Left kidney (tissue), 2 donors: ENCODE results near the gene FBP2. TPM values are rescaled to one million over a fixed set of nuclear protein-coding genes. Genes with fewer than 3 reads are reported as not detected.
"Not testable (repeated sequence)": the region's sequence is repeated elsewhere in the genome, so short reads cannot be mapped to it uniquely, and the experiment has no call there.

Experiments used
- DNase-seq: peaks from one replicate; pipeline ENCODE4 v3.0.0-alpha.2; 2013
- polyA plus RNA-seq: library from polyadenylated mRNA; unstranded; fragments of 120-200 nt; gene quantifications from one replicate; pipeline ENCODE4 v1.2.1, GENCODE V29; 2013; ENCODE audit not compliant: insufficient read length

The FBP2 gene
- polyA plus RNA-seq, 1 donor = 0.10 TPM

DNA sequence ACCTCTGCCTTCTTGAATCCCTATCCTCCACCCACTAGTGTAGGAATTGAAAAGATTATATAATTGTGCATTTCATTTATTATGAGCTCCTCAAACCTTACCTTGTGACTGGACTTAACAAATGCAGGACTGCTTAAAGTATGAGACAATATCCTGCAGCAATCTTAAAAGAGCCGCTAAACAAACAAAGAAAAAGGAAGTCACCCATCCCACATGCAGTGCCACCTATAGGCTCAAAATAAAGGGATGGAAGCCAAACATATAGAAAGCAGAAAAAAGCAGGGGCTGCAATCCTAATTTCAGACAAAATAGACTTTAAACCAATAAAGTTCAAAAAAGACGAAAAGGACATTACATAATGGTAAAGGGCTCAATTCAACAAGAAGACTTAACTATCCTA, 30.1 kb downstream of the FBP2 start:
- DNase-seq = no peak

- DNase-seq = no peak
Measured at GRCh38 chr9:94560237-94560636, 33.4 kb downstream of the FBP2 start.

- no peak for DNase-seq
Measured at GRCh38 chr9:94557376-94557775, 36.2 kb downstream of the FBP2 start.

DNA sequence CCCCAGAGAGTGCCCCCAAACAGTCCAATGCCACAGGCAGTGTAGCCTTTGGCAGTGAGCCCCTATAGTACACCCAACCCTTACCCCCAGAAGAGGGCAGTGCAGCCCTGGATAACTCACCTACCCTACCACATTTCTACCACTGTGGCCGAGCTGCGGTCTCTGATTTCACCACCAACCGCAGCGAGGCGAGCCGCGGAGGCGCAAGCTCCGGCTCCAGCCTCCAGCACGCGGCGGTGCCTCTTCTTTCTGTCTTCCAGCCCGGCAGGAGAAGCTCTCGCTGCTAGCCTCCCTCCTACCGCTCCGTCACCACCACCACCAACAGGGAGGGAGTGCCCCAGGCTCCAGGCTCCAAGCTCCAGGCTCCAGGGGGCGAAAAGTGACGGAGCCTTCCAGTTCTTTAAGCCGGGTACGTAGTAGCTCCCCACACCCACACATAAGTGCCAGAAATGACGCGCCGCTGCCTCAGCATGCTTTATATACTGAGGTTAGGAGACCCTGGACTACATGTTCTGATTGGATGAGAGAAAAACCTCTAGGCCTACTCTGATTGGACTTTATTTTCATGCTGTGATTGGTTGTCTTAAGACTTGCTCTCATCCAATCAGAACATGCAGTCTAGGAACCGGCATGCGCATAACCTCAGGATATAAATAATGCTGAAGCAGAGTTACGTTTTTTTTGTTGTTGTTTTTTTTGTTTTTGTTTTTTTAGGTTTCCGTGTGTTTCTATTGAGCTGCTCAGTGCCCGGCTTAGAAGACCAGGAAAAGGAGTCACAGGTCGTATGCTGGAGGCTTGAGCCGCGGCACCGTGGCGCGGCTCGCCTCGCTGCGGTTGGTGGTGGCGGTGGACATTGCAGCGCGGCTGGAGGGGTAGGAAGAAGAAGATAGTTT, 38.9 kb downstream of the FBP2 start, which contains the start of gene PCAT7:
Gene PCAT7 (plus strand): TSS at position 645 of the 893 bp plus-strand sequence.
- no peak for DNase-seq

DNA sequence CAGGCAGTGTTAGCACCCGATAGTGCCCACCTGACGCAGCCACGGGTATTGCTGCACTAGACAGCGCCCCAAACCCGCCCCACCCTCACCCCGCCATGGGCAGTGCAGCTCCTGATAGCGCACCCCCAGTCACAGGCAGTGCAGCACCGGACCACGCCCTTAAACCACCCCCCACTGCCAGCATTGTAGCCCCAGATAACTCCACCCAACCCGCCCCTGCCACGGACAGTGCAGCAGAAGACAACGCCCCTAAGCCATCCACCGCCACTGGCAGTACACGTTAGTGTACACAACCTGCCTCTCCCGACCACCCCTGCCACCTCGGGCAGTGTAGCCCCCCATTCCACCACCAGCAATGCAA, 39.6 kb downstream of the FBP2 start:
- no peak for DNase-seq

GRCh38 chr9:94553029-94553938, 40.3 kb downstream of the FBP2 start:
- DNase-seq = no peak

DNA sequence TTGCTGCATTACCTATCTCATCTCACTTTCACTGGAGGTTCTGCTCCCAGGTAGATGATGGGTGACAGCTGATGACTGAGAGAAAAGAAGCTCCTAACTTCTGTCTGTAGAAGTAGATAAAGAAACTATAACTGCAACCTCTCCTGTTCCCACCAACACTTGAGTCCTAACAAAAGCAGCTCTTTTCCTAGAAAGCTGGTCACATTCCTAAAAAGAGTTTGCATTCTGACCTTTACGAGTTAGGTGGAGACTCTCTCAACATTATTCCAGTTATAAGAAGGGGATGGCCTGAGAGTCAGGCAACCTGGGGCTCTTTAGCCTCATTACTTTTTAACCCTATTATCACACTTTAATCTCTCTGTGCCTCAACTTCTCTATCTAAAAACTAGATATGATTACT, 47.7 kb downstream of the FBP2 start:
- no peak for DNase-seq

DNA sequence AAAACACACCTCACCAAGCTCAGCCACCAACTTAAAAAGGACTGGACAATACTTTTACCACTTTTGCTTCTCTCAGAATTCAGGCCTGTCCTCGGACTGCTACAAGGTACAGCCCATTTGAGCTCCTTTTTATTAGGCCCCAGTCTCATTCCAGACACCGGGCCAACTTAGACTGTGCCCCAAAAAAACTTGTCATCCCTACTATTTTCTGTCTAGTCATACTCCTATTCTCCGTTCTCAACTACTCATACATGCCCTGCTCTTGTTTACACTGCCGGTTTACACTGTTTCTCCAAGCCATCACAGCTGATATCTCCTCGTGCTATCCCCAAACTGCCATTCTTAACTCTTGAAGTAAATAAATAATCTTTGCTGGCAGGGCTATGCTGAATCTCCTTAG, 49.3 kb downstream of the FBP2 start:
- DNase-seq = not testable (repeated sequence)

GRCh38 chr9:94538908-94539307, 54.7 kb downstream of the FBP2 start:
- no peak for DNase-seq

DNA sequence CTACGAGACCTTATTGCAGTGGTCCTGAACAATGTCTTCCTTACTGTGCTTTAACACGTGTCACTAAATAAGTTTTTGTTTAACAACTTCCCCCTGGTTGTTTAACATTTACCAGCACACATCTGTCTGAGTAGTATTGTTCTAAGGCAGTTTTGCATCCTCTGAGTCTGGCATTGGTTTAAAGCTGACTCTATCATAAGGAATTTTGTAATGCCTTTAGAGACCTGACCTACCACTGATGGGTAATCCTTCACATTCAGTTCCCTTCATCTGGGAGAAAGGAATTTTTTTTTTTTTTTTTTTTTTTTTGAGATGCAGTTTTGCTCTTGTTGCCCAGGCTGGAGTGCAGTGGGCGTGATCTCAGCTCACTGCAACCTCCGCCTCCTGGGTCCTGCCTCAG, 58.7 kb downstream of the FBP2 start:
- no peak for DNase-seq

- no peak for DNase-seq
Measured at GRCh38 chr9:94533601-94534000, 60.0 kb downstream of the FBP2 start.

DNA sequence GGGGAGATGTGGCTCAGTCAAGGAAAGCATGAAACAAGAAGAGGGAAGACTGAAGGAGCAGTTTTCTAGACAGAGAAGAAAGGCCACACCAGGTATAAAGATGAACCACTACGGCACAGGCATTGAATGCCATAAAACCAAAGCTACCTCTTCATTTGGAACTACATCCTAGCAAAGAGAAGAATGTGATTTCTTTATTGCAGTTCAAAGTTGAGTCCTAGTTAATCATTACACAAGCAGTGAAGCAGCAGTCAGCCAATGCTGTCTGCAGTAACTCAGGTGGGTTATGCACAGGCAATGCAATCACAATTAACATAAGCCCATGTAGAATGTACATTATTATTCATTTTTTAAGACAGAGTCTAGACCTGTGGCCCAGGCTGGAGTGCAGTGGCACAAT, 60.5 kb downstream of the FBP2 start:
- peak; percentile 42 for DNase-seq

DNA sequence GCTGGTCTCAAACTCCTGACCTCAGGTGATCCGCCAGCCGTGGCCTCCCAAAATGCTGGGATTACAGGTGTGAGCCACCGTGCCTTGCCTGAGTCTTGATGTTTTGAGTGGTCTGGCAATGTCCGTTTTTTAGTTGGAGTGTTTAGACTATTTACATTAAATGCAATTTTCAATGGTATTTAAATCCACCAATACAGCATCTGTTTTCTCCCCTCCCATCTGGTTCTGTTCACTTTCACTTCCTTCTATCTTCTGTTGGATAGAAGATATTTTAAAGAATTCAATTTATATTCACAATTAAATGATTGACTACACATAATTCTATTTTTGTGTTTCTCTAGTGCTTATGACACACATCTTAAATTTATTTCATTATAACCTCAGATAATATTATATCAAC, 64.7 kb downstream of the FBP2 start:
- DNase-seq = no peak

DNA sequence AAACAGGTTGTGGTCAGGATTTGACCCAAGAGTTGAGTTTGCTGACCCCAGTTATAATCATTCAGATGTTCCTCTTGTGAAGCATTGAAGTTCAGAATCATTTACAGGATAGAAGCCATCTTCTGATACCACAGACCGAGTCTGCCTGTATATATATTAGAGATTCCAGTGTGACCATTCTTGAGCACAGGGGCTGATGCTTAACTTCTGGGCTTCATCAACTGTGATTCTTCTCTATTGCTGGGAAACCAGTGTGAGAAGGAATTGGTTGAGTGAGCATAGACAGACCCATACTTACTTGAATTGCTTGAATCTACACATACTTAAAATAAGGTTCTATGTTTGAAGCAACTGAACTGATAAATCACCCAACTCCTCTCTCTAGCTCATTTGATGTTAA, 66.7 kb downstream of the FBP2 start:
- no peak for DNase-seq

DNA sequence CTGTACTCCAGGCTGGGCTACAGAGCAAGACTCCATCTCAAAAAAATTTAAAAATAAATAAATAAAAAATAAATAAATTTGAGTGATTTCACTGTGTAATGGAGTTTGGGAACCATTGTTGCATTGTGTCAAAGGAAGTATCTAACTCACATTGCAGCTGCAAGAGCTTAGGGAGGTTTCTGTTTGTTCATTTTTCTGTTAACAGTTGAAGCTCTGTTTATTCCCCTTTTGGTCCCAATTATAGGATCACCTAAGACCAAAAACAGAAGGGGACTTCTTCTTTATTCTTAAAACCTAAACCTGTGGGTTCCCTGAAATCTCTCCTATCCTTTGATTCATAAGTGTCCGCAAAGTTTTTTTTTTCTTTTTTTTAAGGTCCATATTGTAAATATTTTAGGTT, 67.4 kb downstream of the FBP2 start:
- DNase-seq = no peak

DNA sequence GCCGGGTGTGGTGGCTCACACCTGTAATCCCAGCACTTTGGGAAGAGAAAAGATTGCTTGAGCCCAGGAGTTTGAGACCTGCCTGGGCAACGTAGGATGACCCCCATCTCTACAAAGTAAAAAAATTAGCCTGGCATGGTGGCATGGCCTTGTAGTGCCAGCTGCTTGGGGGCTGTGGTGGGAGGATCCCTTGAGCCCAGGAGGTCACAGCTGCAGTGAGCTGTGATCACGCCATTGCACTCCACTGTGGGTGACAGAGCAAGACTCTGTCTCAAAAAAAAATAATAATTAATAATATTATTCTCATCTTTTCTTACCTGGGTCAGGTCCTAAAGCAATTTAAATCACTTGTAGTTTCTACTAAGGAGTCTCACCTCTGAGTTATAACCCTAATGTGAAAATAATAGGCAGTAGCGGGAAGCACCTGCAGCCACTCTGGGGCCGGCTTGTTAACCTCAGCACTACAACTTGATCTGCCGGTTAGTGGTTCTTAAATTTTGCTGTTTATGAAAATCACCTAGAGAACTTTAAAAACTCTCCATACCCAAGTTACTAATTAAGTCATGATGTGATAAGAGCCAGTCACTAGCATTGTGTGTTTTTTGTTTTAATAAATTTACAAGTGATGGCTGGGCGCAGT, 68.1 kb downstream of the FBP2 start:
- DNase-seq = no peak

- DNase-seq = no peak
Measured at GRCh38 chr9:94517254-94517653, 76.4 kb downstream of the FBP2 start.

DNA sequence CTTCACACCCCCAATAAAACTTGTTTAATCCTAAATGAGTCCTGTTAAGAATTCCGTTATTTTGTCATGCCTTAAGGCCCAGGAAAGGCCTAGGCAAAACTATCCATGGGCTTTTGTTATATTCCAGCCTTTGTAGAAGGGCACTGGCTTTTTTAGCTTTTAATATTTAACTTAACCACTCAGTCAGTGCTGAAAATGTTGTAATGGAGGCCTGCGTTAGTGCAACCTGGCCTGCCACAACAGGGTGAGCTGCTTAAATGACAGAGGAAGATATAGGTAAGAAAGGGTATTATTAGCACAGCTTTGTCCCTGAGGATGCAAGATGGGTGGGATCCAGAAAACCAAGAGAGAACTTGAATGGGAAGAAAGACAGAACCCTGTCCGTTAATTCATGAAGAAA, 78.9 kb downstream of the FBP2 start:
- DNase-seq = no peak

DNA sequence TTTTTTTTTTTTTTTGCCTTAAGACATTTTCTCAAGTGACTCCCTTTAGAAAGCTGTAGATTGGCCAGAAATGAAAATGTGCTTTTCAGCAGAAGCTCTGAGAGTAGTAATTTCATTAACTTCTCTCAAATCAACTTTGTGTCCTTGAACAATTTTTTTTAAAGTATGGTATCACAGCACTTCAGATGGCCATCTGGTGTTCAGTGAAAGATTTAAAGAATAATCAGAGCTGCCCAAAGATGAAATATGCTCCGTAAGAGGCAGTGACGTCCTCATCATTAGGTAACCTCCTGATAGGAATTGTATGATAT, 81.7 kb downstream of the FBP2 start:
- no peak for DNase-seq

DNA sequence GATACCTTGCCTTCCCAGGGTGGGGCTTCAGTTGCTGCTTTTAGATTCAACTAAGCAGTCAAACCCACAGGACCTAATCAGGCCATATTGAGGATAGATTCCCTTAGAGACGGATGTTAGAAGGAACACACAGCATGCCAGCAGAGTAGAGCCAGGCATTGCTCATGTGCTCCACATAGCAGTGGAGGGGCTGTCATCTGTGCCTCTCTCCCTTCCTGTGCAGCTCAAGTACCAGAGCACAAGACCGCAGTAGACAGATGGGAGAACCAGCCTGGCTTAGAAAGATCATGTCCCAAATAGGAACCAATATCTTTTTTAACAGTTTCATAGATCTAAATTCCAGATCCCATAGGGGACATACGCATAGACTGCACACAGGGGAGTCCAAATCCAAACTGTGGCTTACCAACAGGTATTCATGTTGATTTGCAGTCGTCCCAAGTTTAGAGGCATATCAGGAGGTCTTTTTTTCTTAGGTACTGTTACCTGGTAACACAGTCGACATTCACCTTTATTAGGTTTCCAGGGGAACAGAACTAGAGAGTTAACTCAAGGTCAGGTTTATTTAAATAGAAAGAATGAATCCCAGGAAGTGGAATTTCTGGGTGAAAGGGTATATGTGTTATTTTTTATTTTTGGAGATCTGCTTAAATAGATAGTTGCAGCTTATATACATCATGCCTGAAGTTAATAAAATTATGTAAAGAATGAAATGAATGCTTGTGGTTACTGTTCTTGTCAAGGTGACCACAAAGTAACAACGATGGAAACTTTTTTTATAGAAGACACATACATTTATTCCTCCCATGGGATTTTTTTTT, 82.3 kb downstream of the FBP2 start:
- DNase-seq = no peak
